Mesodermal cell (in vitro differentiated cells): ENCODE results near the gene UGT3A2.

Source experiments
- H3K27ac ChIP-seq: 2 replicates; pipeline ENCODE4 v1.7.0; 2013; ENCODE audit warnings: mild to moderate bottlenecking, low read depth, low read length, moderate library complexity; ENCODE audit not compliant: severe bottlenecking
- H3K36me3 ChIP-seq: 2 replicates; pipeline ENCODE4 v1.7.1; 2013; ENCODE audit warnings: mild to moderate bottlenecking, low read length, moderate library complexity; ENCODE audit not compliant: control insufficient read depth, insufficient read depth
- H3K4me1 ChIP-seq: one replicate; pipeline ENCODE4 v1.7.1; 2013; ENCODE audit warnings: mild to moderate bottlenecking, low read length; ENCODE audit not compliant: insufficient read depth, control insufficient read depth, poor library complexity, severe bottlenecking
- H3K4me3 ChIP-seq: 2 replicates; pipeline ENCODE4 v1.7.0; 2013; ENCODE audit warnings: low read length, control low read depth, mild to moderate bottlenecking; ENCODE audit not compliant: insufficient read depth, poor library complexity, severe bottlenecking; ENCODE audit errors: extremely low read depth
- H3K9me3 ChIP-seq: 2 replicates; pipeline ENCODE4 v1.7.1; 2013; ENCODE audit warnings: mild to moderate bottlenecking, low read length, moderate library complexity; ENCODE audit not compliant: control insufficient read depth
- WGBS, 2 experiments: methylation state at CpG; one replicate each; pipeline ENCODE4 v1.1.5; 2013; ENCODE audit warnings: missing lambda C conversion rate in 2 of 2; ENCODE audit not compliant: insufficient coverage in 2 of 2; 5-methylcytosine and 5-hydroxymethylcytosine counted together

Gene UGT3A2

DNA sequence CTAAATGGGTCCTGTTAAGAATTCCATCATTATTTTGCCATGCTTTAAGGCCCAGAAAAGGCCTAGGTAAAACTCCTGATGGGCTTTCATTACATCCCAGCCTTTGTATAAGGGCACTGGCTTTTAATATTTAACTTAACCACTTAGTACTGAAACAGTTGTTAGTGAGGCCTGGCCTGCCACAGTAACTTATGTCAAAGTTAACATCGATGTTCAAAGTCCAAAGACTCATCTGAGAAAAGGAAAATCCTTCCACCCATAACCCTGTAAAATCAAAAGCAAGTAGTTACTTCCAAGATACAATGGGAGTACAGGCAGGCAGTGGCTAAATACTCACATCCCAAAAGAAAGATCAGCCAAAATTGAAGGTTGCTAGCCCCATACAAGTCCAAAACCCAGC, 60.5 kb downstream of the UGT3A2 start:
- no peaks in the 10 kb centered on the region for H3K36me3 ChIP-seq
- H3K4me3 ChIP-seq: no peak overlapping the region
- no peak overlapping the region for H3K27ac ChIP-seq
- peaks cover 14% of the 10 kb centered on the region for H3K9me3 ChIP-seq
- WGBS, 2 experiments: 63% methylated on average over 1 of the region's 1 CpG; no CpG with 5 or more reads in 1 of the 2 experiments
- no peaks in the 10 kb centered on the region for H3K4me1 ChIP-seq

DNA sequence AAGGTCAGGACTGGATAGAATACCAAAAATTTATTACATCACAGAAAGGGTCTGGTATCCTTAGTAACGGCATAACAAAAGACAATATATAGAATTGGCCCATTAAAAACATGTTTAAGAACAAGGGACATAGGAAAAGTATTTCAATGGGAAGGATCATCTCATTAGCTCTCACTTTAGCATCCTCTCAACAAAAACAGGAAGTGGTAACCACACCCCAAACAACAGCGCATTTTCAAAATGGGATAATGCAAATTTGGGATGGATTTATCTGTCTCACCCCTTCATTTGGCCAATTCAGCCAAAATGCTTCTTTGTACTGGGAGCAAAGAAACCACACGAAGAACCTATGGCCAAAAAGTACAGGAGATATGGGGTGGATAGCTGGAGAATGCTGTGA, 65.7 kb downstream of the UGT3A2 start:
- Histone ChIP-seq H3K9me3 (no peaks in the 10 kb centered on the region), H3K4me3 (no peak overlapping the region), H3K27ac (no peak overlapping the region), H3K36me3 (no peaks in the 10 kb centered on the region), H3K4me1 (no peaks in the 10 kb centered on the region)
- WGBS, 2 experiments: 83% methylated on average over 1 of the region's 3 CpGs; no CpG with 5 or more reads in 1 of the 2 experiments

DNA sequence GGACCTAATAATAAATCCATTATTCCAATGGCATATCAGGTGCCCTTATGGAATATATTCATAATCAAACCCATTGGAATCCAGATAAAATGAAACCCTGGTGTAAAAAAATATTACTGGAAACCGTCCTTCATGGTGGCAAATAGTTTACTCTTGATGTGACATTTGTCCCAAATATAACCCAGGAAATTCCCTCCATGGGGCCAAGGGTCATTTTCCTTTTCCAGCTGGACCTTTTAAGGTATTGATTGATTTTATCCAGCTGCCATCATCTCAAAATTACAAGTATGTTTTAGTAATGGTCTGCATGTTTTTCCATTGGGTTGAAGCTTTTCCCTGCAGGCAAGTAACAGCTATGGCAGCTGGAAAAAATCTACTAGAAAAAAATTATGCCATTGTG, 67.1 kb downstream of the UGT3A2 start:
- H3K4me3 ChIP-seq: no peak overlapping the region
- no peak overlapping the region for H3K27ac ChIP-seq
- no peaks in the 10 kb centered on the region for H3K9me3 ChIP-seq
- H3K4me1 ChIP-seq: no peaks in the 10 kb centered on the region
- 100% methylated on average over 1 of the region's 1 CpG; no CpG with 5 or more reads in 1 of the 2 experiments for WGBS, 2 experiments
- no peaks in the 10 kb centered on the region for H3K36me3 ChIP-seq

DNA sequence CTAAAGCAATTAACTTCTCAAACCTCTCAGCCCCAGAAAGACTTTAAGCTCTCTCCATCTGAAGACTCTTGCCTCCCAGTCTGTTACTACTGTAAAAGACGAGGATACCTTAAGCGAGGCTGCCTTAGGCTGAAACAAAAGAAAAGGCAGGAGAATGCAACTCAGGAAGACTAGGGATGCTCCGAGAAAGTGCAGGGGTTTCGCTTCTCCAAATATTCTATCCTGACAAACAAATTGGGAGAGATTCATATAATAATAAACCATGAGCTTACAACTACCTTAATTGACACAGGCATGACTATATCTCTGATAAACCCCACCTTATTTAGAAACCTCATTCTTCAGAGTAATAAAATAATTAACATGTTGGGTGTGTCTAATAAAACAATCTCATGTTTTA, 70.6 kb downstream of the UGT3A2 start:
- H3K27ac ChIP-seq: no peak overlapping the region
- no peak overlapping the region for H3K4me3 ChIP-seq
- no peaks in the 10 kb centered on the region for H3K36me3 ChIP-seq
- no peaks in the 10 kb centered on the region for H3K9me3 ChIP-seq
- H3K4me1 ChIP-seq: no peaks in the 10 kb centered on the region
- 100% methylated on average over 2 of the region's 4 CpGs; no CpG with 5 or more reads in 1 of the 2 experiments for WGBS, 2 experiments

DNA sequence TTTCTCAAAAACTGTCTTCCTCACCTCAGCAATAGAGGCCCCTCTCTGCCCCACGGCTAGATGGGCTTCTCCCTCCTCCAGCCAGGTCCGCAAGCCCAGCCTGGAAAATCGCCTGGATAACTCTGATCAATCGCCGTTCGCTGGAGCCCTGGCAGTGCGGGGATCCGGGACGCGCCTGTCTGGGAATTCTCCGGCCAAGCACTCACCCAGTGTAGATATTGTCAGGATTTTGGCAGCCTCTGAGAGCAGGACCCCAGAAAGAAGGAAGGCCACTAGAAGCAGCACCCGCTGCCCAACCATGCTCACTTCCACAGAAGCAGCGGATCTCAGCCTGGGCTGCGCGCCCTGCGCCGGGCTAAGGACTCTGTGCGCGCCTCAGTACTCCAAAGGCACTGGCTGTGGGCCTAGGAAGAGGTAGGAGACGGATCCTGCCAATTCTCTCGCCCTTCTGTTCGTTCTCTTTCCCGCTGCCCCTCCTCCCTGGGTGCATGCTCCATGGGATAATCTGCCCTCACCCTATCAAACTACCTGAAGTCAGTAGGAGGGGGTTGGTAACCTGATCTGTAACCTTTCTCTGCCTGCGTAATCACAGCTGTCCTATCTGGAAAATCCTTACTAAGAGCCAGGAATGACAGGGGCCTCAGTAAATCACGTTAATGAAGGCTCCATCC, 75.6 kb downstream of the UGT3A2 start, which contains the start of gene UGT3A1:
TSS of gene UGT3A1 (minus strand) at position 450 of the 671 bp plus-strand sequence. CDS start at position 300, 150 bp downstream.
- 10 to 14% methylated on average over 12 to 17 of the region's 25 CpGs for WGBS, 2 experiments
- H3K9me3 ChIP-seq: no peaks in the 10 kb centered on the region
- no peak within 1 kb of the TSS for H3K4me3 ChIP-seq
- no peak within 1 kb of the TSS for H3K27ac ChIP-seq
- no peaks in the 10 kb centered on the region for H3K36me3 ChIP-seq
- no peaks in the 10 kb centered on the region for H3K4me1 ChIP-seq

DNA sequence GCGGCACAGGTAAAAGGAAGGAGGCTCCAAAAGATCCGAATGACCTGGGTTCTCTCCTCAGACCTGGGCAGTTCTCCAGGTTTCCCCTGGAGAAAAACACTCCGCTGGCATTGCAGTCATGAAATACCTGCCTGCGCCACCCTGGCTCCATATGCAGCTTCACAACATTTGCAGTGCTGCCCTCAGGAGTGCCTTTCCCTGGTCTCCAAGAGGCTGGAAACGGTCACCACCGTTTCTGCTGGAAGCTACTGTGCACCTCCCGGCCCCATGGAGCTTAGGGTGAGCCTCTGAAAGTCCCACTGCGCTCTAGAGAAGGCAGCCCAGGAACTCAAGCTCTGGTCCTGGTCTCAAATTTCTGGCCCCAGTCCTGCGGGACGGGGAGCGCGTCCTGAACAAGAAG, 76.2 kb downstream of the UGT3A2 start:
- Histone ChIP-seq H3K9me3 (no peaks in the 10 kb centered on the region), H3K4me1 (no peaks in the 10 kb centered on the region), H3K4me3 (no peak overlapping the region), H3K36me3 (no peaks in the 10 kb centered on the region), H3K27ac (no peak overlapping the region)
- WGBS, 2 experiments: 36 to 51% methylated on average over 8 to 12 of the region's 12 CpGs

DNA sequence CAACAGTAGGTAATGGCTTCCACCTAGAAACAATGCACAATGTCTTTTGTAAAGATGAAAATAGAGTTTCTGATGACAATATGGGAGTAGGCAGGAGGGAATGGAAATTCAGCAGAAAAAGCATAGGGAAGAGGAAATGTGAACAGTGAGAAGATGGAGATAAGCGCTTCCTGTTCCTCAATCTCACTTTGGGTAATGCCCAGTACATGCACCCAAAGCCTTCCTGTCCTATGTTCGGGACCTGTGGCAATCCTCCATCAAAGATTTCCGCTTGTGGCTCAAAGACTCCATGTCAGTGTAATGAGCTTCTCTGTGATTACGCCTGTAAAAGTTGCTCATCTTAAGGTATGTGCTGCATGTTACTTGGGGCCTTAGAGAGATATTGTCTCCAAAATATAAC, 78.2 kb downstream of the UGT3A2 start:
- H3K36me3 ChIP-seq: no peaks in the 10 kb centered on the region
- no peak overlapping the region for H3K27ac ChIP-seq
- 88 to 96% methylated on average over 3 of the region's 4 CpGs for WGBS, 2 experiments
- H3K4me3 ChIP-seq: no peak overlapping the region
- no peaks in the 10 kb centered on the region for H3K9me3 ChIP-seq
- H3K4me1 ChIP-seq: no peaks in the 10 kb centered on the region

DNA sequence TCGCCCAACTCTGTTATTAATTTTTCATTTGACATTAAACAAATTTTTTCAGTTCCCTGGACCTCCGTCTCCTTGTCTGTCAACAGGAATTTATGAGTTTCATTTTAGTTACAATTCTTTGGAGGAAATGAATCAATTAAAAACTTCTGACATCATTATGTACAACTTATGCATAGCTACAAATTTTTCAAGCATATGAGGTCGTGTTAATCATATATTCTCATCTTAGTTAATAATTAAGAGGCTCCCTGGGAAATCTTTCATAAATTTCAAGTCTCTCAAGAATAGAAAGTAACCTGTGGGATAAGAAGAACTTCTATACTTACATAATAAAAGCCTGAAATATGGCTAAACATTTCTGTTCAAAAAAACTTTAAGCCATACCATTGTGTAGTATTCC, 78.9 kb downstream of the UGT3A2 start:
- Histone ChIP-seq H3K4me1 (no peaks in the 10 kb centered on the region), H3K27ac (no peak overlapping the region)

More for the DNA sequence above, 78.9 kb downstream of the UGT3A2 start:
- H3K4me3 ChIP-seq: no peak overlapping the region
- H3K36me3 ChIP-seq: no peaks in the 10 kb centered on the region
- 40% methylated on average over 1 of the region's 3 CpGs; no CpG with 5 or more reads in 1 of the 2 experiments for WGBS, 2 experiments
- no peaks in the 10 kb centered on the region for H3K9me3 ChIP-seq
